H1 (cell line): Measurements from ENCODE around the gene RFC3. TPM values are rescaled to one million over a fixed set of nuclear protein-coding genes. Genes with fewer than 3 reads are reported as not detected.

Source experiments
- CTCF ChIA-PET: fragments of 300-600 bp; sonication (Branson Sonifier 250); formaldehyde crosslinking; loops from one replicate; lab custom pipeline; 2021; ENCODE audit not compliant: partially characterized antibody; lab: Charles Lee
- POLR2A ChIA-PET: fragments of 300-600 bp; sonication (Branson Sonifier 250); formaldehyde crosslinking; loops from one replicate; lab custom pipeline; 2021; ENCODE audit warnings: inconsistent platforms; ENCODE audit not compliant: partially characterized antibody; lab: Charles Lee
- DNase-seq, 2 experiments: peaks; one replicate each; pipeline versions ENCODE4 v3.0.0 to v3.0.0-alpha.2; 2010 to 2022; ENCODE audit warnings: low spot score in 2 of 2, low read depth in 1 of 2, mixed read lengths in 1 of 2
- FAIRE-seq: peaks from 2 replicates; lab custom pipeline; 2011; peaks lifted over from hg19 to GRCh38; lab: Jason Lieb, UNC
- H2AFZ ChIP-seq: 2 replicates; pipeline ENCODE4 v1.8.1; 2012; ENCODE audit warnings: low read length, inconsistent platforms
- H2AK5ac ChIP-seq: 2 replicates; pipeline ENCODE4 v1.6.1; 2013; ENCODE audit warnings: low read depth, low read length
- H2BK120ac ChIP-seq: replicated peaks from 2 replicates; pipeline ENCODE3; 2013; ENCODE audit warnings: low read depth, low read length, inconsistent platforms
- H2BK12ac ChIP-seq: 2 replicates; pipeline ENCODE4 v1.6.1; 2013; ENCODE audit warnings: low read depth, low read length
- H2BK15ac ChIP-seq: 2 replicates; pipeline ENCODE4 v1.6.1; 2013; ENCODE audit warnings: low read length
- H2BK20ac ChIP-seq: 2 replicates; pipeline ENCODE4 v1.6.1; 2013; ENCODE audit warnings: low read length
- H2BK5ac ChIP-seq: 2 replicates; pipeline ENCODE4 v1.6.1; 2013; ENCODE audit warnings: low read depth, low read length
- H3K14ac ChIP-seq: 2 replicates; pipeline ENCODE4 v1.6.1; 2013; ENCODE audit warnings: inconsistent platforms; ENCODE audit not compliant: insufficient read length
- H3K18ac ChIP-seq: 2 replicates; pipeline ENCODE4 v1.6.1; 2013; ENCODE audit warnings: low read length; ENCODE audit errors: extremely low read depth
- H3K23ac ChIP-seq: 2 replicates; pipeline ENCODE4 v1.6.1; 2013; ENCODE audit warnings: inconsistent platforms; ENCODE audit not compliant: insufficient read length
- H3K23me2 ChIP-seq: 2 replicates; pipeline ENCODE4 v1.6.1; 2013; ENCODE audit warnings: low read depth, low read length
- H3K27ac ChIP-seq: 2 replicates; pipeline ENCODE4 v1.6.1; 2011; ENCODE audit warnings: low read depth, low read length, inconsistent platforms
- H3K27me3 ChIP-seq, 4 experiments: replicated peaks in 1 of 4; 1 replicate in 1 of 4; 2 replicates in 3 of 4; pipeline versions ENCODE4 v1.6.1 to v1.8.1; 2011 to 2013; ENCODE audit warnings: low read length in 3 of 4, mild to moderate bottlenecking in 3 of 4, inconsistent platforms in 2 of 4, mixed read lengths in 2 of 4, moderate library complexity in 1 of 4; ENCODE audit not compliant: control insufficient read depth in 3 of 4, insufficient read depth in 3 of 4; ENCODE audit errors: extremely low read depth in 1 of 4
- H3K36me3 ChIP-seq, 4 experiments: 2 replicates each; pipeline versions ENCODE4 v1.6.1 to v1.8.1; 2011 to 2013; ENCODE audit warnings: mild to moderate bottlenecking in 4 of 4, low read length in 3 of 4, moderate library complexity in 2 of 4, control low read depth in 1 of 4, inconsistent platforms in 1 of 4; ENCODE audit not compliant: insufficient read depth in 4 of 4, control insufficient read depth in 2 of 4
- H3K4ac ChIP-seq: replicated peaks from 2 replicates; pipeline ENCODE3; 2013; ENCODE audit warnings: low read length, low read depth, mixed read lengths, inconsistent platforms; ENCODE audit not compliant: insufficient read length
- H3K4me1 ChIP-seq, 4 experiments: replicated peaks in 1 of 4; 1 replicate in 1 of 4; 2 replicates in 3 of 4; pipeline versions ENCODE4 v1.6.1 to v1.8.1; 2011 to 2013; ENCODE audit warnings: low read length in 3 of 4, inconsistent platforms in 2 of 4, mixed read lengths in 1 of 4; ENCODE audit not compliant: insufficient read depth in 4 of 4, control insufficient read depth in 3 of 4
- H3K4me2 ChIP-seq, 2 experiments: 2 replicates each; pipeline versions ENCODE4 v1.6.1 to v1.8.1; 2011 to 2013; ENCODE audit warnings: low read depth in 2 of 2, low read length in 2 of 2, control low read depth in 1 of 2, inconsistent platforms in 1 of 2, mild to moderate bottlenecking in 1 of 2; ENCODE audit not compliant: insufficient read depth in 1 of 2
- H3K4me3 ChIP-seq, 4 experiments: fragments of 200-600, 300-600 bp in 1 of 4; sonication (generic), shearing (Covaris generic), sonication (Bioruptor Twin) in 1 of 4; 2 replicates each; pipeline versions ENCODE4 v1.5.1 to v1.8.1; 2011 to 2016; ENCODE audit warnings: low read length in 4 of 4, low read depth in 3 of 4, control low read depth in 2 of 4, inconsistent platforms in 2 of 4, mild to moderate bottlenecking in 2 of 4, mixed read lengths in 1 of 4, moderate library complexity in 1 of 4; ENCODE audit not compliant: insufficient read depth in 2 of 4; ENCODE audit errors: extremely low read depth in 1 of 4
- H3K56ac ChIP-seq: replicated peaks from 2 replicates; pipeline ENCODE3; 2013; ENCODE audit warnings: low read depth, mild to moderate bottlenecking, mixed read lengths, low read length, inconsistent platforms; ENCODE audit not compliant: insufficient read length
- H3K79me1 ChIP-seq: 2 replicates; pipeline ENCODE4 v1.6.1; 2013; ENCODE audit warnings: low read depth, low read length, control low read depth
- H3K79me2 ChIP-seq, 2 experiments: 2 replicates each; pipeline versions ENCODE4 v1.6.1 to v1.8.1; 2012 to 2013; ENCODE audit warnings: low read length in 2 of 2, mild to moderate bottlenecking in 2 of 2, inconsistent platforms in 1 of 2; ENCODE audit not compliant: insufficient read depth in 2 of 2, control insufficient read depth in 1 of 2
- H3K9ac ChIP-seq, 4 experiments: replicated peaks in 1 of 4; 1 replicate in 1 of 4; 2 replicates in 3 of 4; pipeline versions ENCODE4 v1.6.1 to v1.8.1; 2011 to 2013; ENCODE audit warnings: low read depth in 3 of 4, low read length in 3 of 4, control low read depth in 2 of 4, mild to moderate bottlenecking in 2 of 4, moderate library complexity in 2 of 4, inconsistent platforms in 1 of 4; ENCODE audit errors: extremely low read depth in 1 of 4
- H3K9me3 ChIP-seq, 2 experiments: 2 replicates each; pipeline versions ENCODE4 v1.6.1 to v1.8.1; 2012 to 2013; ENCODE audit warnings: mild to moderate bottlenecking in 2 of 2, moderate library complexity in 2 of 2, control low read depth in 1 of 2, inconsistent platforms in 1 of 2, low read depth in 1 of 2, low read length in 1 of 2, mixed read lengths in 1 of 2; ENCODE audit not compliant: insufficient read depth in 2 of 2
- H4K20me1 ChIP-seq, 2 experiments: replicated peaks in 1 of 2; 2 replicates each; pipeline versions ENCODE3 to v1.8.1; 2011 to 2013; ENCODE audit warnings: inconsistent platforms in 2 of 2, low read length in 2 of 2, mild to moderate bottlenecking in 1 of 2; ENCODE audit not compliant: insufficient read depth in 2 of 2, control insufficient read depth in 1 of 2
- H4K5ac ChIP-seq: 2 replicates; pipeline ENCODE4 v1.6.1; 2013; ENCODE audit warnings: low read length, low read depth, mixed read lengths, inconsistent platforms; ENCODE audit not compliant: insufficient read length
- H4K8ac ChIP-seq: 2 replicates; pipeline ENCODE4 v1.8.0; 2013; ENCODE audit warnings: mild to moderate bottlenecking, moderate library complexity, low read length, inconsistent platforms; ENCODE audit not compliant: insufficient read depth; ENCODE audit errors: extremely low read depth
- H4K91ac ChIP-seq: replicated peaks from 2 replicates; pipeline ENCODE3; 2013; ENCODE audit warnings: low read length, mixed read lengths, inconsistent platforms; ENCODE audit not compliant: insufficient read length
- ASH2L ChIP-seq: fragments of 200-600, 300-600 bp; sonication (generic); IDR thresholded peaks from one replicate; pipeline ENCODE4 v1.7.1; 2017; ENCODE audit warnings: low read length
- CTBP2 ChIP-seq: IDR thresholded peaks from 2 replicates; pipeline ENCODE4 v1.7.0; 2011; ENCODE audit warnings: borderline replicate concordance, mild to moderate bottlenecking, moderate library complexity, mixed read lengths, low read length; ENCODE audit not compliant: insufficient read depth, insufficient read length
- EZH2 ChIP-seq: fragments of 200-600 bp; sonication (generic); IDR thresholded peaks from 2 replicates; pipeline ENCODE4 v1.7.1; 2012; ENCODE audit warnings: low read depth, mild to moderate bottlenecking, moderate library complexity, low read length, inconsistent platforms; ENCODE audit not compliant: severe bottlenecking
- KDM1A ChIP-seq: fragments of 200-600, 300-600 bp; sonication (generic); IDR thresholded peaks from 2 replicates; pipeline ENCODE4 v1.7.1; 2016; ENCODE audit warnings: mild to moderate bottlenecking, low read length, borderline replicate concordance
- KDM5A ChIP-seq: fragments of 200-600 bp; IDR thresholded peaks from 2 replicates; pipeline ENCODE4 v1.7.1; 2012; ENCODE audit warnings: mild to moderate bottlenecking, low read length, inconsistent platforms, mixed read lengths
- PHF8 ChIP-seq: fragments of 200-600 bp; sonication (generic); conservative IDR thresholded peaks from 2 replicates; pipeline ENCODE4 v1.7.1; 2012; ENCODE audit warnings: low read depth, mild to moderate bottlenecking, inconsistent platforms, low read length, moderate library complexity
- POLR2AphosphoS5 ChIP-seq: IDR thresholded peaks from 2 replicates; pipeline ENCODE4 v1.6.1; 2011; ENCODE audit warnings: low read depth, low read length
- SAP30 ChIP-seq: fragments of 300-600 bp; sonication (generic); IDR thresholded peaks from 2 replicates; pipeline ENCODE4 v1.7.1; 2012; ENCODE audit warnings: low read length, moderate library complexity, mild to moderate bottlenecking, inconsistent platforms; ENCODE audit not compliant: insufficient read depth, insufficient replicate concordance
- SIN3A ChIP-seq, 2 experiments: IDR thresholded peaks in 1 of 2; conservative IDR thresholded peaks in 1 of 2; 2 replicates each; pipeline ENCODE4 v1.6.1; 2011 to 2012; ENCODE audit warnings: low read length in 2 of 2, improper control_type of control experiment in 1 of 2, low read depth in 1 of 2, mild to moderate bottlenecking in 1 of 2
- SIX5 ChIP-seq: IDR thresholded peaks from 2 replicates; pipeline ENCODE4 v1.6.1; 2011; ENCODE audit warnings: mild to moderate bottlenecking, low read depth, low read length
- TEAD4 ChIP-seq: IDR thresholded peaks from 2 replicates; pipeline ENCODE4 v1.6.1; 2012; ENCODE audit warnings: low read depth, low read length, inconsistent platforms, mixed read lengths
- USF2 ChIP-seq: IDR thresholded peaks from 2 replicates; pipeline ENCODE4 v1.6.1; 2011; ENCODE audit warnings: low read length, improper control_type of control experiment
- WGBS, 2 experiments: shearing (Covaris generic) in 1 of 2; methylation state at CpG; one replicate each; pipeline versions ENCODE4 v1.1.6 to v1.1.7; 2013 to 2015; ENCODE audit warnings: low lambda C conversion rate in 2 of 2, mixed read lengths in 2 of 2, inconsistent platforms in 1 of 2, low coverage in 1 of 2, missing lambda C conversion rate in 1 of 2; ENCODE audit not compliant: insufficient replicate concordance in 2 of 2, insufficient coverage in 1 of 2, insufficient read length in 1 of 2; ENCODE audit errors: extremely low coverage in 1 of 2, missing lambda C conversion rate in 1 of 2; 5-methylcytosine and 5-hydroxymethylcytosine counted together
- polyA plus RNA-seq, 7 experiments: library from polyadenylated mRNA; depleted of rRNA in 3 of 7; stranded (reverse) in 5 of 7; unstranded in 2 of 7; fragments of >200 nt in 5 of 7; fragments of 200-250 nt in 2 of 7; gene quantifications; 1 replicate in 5 of 7; 2 replicates in 1 of 7; 4 replicates in 1 of 7; pipeline versions ENCODE4 v1.2.1 to v1.2.3, GENCODE V29; 2011 to 2013; ENCODE audit warnings: missing spikeins in 2 of 7, mixed read lengths in 2 of 7
- total RNA-seq: library from RNA; stranded (reverse); fragmentation: NEBNext Ultra II Directional; extraction: Animal tissue kit (Norgen Biotek cat#: 25700); gene quantifications from 2 replicates; pipeline ENCODE4 v1.2.1, GENCODE V29; 2021

The RFC3 gene
- total and polyA plus RNA-seq, 2 of the 8 experiments (the other 6 are each of a cell fraction or from before 2014, with no cell fraction given): 26.4 to 45.6 TPM

- 97% methylated on average over 4 of the region's 4 CpGs; no CpG with 5 or more reads in 1 of the 2 experiments for WGBS, 2 experiments
- H3K23me2 ChIP-seq: no peaks in the 10 kb centered on the region
- H4K91ac ChIP-seq: no peak overlapping the region
- no peak overlapping the region for H3K18ac ChIP-seq
- no peak overlapping the region for H3K4me3 ChIP-seq
- H2BK12ac ChIP-seq: no peak overlapping the region
- DNase-seq (no peak), FAIRE-seq (no peak)
- no peak overlapping the region for H2AFZ ChIP-seq
- peaks cover 1 to 5% of the 10 kb centered on the region in 2 experiments for H4K20me1 ChIP-seq
- peaks cover 0 to 39% of the 10 kb centered on the region in 2 experiments; a peak in 2 of 4 replicates for H3K79me2 ChIP-seq
- 0 out of 2 replicates have a peak, but pooled peaks cover 3% of the 10 kb centered on the region for H3K79me1 ChIP-seq
- no peak overlapping the region for H4K5ac ChIP-seq
- no peak overlapping the region for H2AK5ac ChIP-seq
- no peak overlapping the region for H2BK15ac ChIP-seq
- H3K9ac ChIP-seq: no peak overlapping the region
- no peak overlapping the region for H4K8ac ChIP-seq
- no peak overlapping the region for H3K4me2 ChIP-seq
- peaks cover 0 to 1% (median 0%) of the 10 kb centered on the region in 4 experiments; a peak in 1 of 7 replicates for H3K27me3 ChIP-seq
- no peaks in the 10 kb centered on the region for H3K4me1 ChIP-seq
- POLR2A ChIA-PET: interaction anchor here (1.0 to 1.1 kb wide), 2 partner anchors 10 to 14 kb away, joined by 3 read pairs; no protein-coding TSS in a partner anchor
- no peak overlapping the region for H3K27ac ChIP-seq
- no peaks in the 10 kb centered on the region for H3K9me3 ChIP-seq
- peaks cover 4 to 70% (median 33%) of the 10 kb centered on the region in 4 experiments for H3K36me3 ChIP-seq
- no peak overlapping the region for H3K14ac ChIP-seq
- H2BK5ac ChIP-seq: no peak overlapping the region
- H2BK120ac ChIP-seq: no peak overlapping the region
- no peak overlapping the region for H3K4ac ChIP-seq
- no peak overlapping the region for H3K56ac ChIP-seq
- no peak overlapping the region for H3K23ac ChIP-seq
- CTCF ChIA-PET: no interaction called here
- no peak overlapping the region for H2BK20ac ChIP-seq
- TF ChIP-seq SIX5: no peak
- no peak for TF ChIP-seq KDM5A
- TF ChIP-seq SAP30: no peak
- TF ChIP-seq TEAD4: no peak
- TF ChIP-seq CTBP2: no peak
- TF ChIP-seq SIN3A (conservative IDR thresholded peaks at IDR 0.05 in 1 of 2, IDR thresholded peaks at IDR 0.05 in 1 of 2; ENCODE audit: low read depth in 1 of 2, low read length in 2 of 2): no peak
- no peak for TF ChIP-seq USF2
- no peak for TF ChIP-seq KDM1A
- TF ChIP-seq ASH2L: no peak
- TF ChIP-seq POLR2AphosphoS5: no peak
- TF ChIP-seq PHF8: no peak
- TF ChIP-seq EZH2: no peak
These were observed 7.1 kb downstream of the RFC3 start for GRCh38 chr13:33825083-33825482.
